Neuronal stem cell (in vitro differentiated cells): ENCODE data around the gene SLC36A4.

Experiments
- DNase-seq: peaks from one replicate; pipeline ENCODE4 v3.0.0-alpha.2; 2013; ENCODE audit warnings: low spot score
- H2AFZ ChIP-seq: one replicate; pipeline ENCODE4 v1.6.1; 2013; ENCODE audit warnings: mild to moderate bottlenecking, low read length, inconsistent platforms
- H2AK5ac ChIP-seq: 2 replicates; pipeline ENCODE4 v1.6.1; 2013; ENCODE audit warnings: low read depth, mild to moderate bottlenecking, inconsistent platforms, low read length, moderate library complexity, mixed read lengths
- H2BK120ac ChIP-seq: 2 replicates; pipeline ENCODE4 v1.6.1; 2013; ENCODE audit warnings: low read depth, mild to moderate bottlenecking, inconsistent platforms, low read length, moderate library complexity, mixed read lengths
- H2BK12ac ChIP-seq: one replicate; pipeline ENCODE4 v1.6.1; 2013; ENCODE audit warnings: low read length, inconsistent platforms
- H2BK15ac ChIP-seq: 2 replicates; pipeline ENCODE4 v1.6.1; 2013; ENCODE audit warnings: mild to moderate bottlenecking, low read length, inconsistent platforms, mixed read lengths
- H2BK5ac ChIP-seq: one replicate; pipeline ENCODE4 v1.6.1; 2013; ENCODE audit warnings: inconsistent platforms, mild to moderate bottlenecking, low read length, moderate library complexity
- H3K14ac ChIP-seq: one replicate; pipeline ENCODE4 v1.6.1; 2013; ENCODE audit warnings: low read length, inconsistent platforms
- H3K18ac ChIP-seq: 2 replicates; pipeline ENCODE4 v1.6.1; 2013; ENCODE audit warnings: low read length, inconsistent platforms
- H3K23ac ChIP-seq: 2 replicates; pipeline ENCODE4 v1.6.1; 2013; ENCODE audit warnings: low read depth, mild to moderate bottlenecking, mixed read lengths, low read length, inconsistent platforms; ENCODE audit not compliant: poor library complexity
- H3K27ac ChIP-seq: replicated peaks from 3 replicates; pipeline ENCODE4 v1.5.1; 2013; ENCODE audit warnings: low read length, inconsistent platforms
- H3K27me3 ChIP-seq, 3 experiments: 2 replicates each; pipeline ENCODE4 v1.6.1; 2013; ENCODE audit warnings: low read length in 3 of 3, mild to moderate bottlenecking in 2 of 3, inconsistent platforms in 1 of 3, low read depth in 1 of 3, mixed read lengths in 1 of 3, moderate library complexity in 1 of 3; ENCODE audit not compliant: control insufficient read depth in 3 of 3, insufficient read depth in 3 of 3
- H3K36me3 ChIP-seq, 2 donors: replicated peaks in 1 of 2; 2 replicates each; pipeline ENCODE4 v1.6.1; 2013; ENCODE audit warnings: low read length in 2 of 2; ENCODE audit not compliant: control insufficient read depth in 2 of 2, insufficient read depth in 2 of 2
- H3K4ac ChIP-seq: 2 replicates; pipeline ENCODE4 v1.6.1; 2013; ENCODE audit warnings: inconsistent platforms, mild to moderate bottlenecking, low read length, moderate library complexity
- H3K4me1 ChIP-seq, 2 donors: 1 replicate in 1 of 2; 2 replicates in 1 of 2; pipeline ENCODE4 v1.6.1; 2013; ENCODE audit warnings: low read length in 2 of 2, low read depth in 1 of 2; ENCODE audit not compliant: control insufficient read depth in 2 of 2, insufficient read depth in 1 of 2
- H3K4me2 ChIP-seq: one replicate; pipeline ENCODE4 v1.6.1; 2013; ENCODE audit warnings: mild to moderate bottlenecking, low read length, inconsistent platforms; ENCODE audit not compliant: insufficient read depth, poor library complexity, severe bottlenecking
- H3K4me3 ChIP-seq, 2 donors: 2 replicates each; pipeline ENCODE4 v1.5.1; 2013; ENCODE audit warnings: low read length in 2 of 2, mild to moderate bottlenecking in 2 of 2, inconsistent platforms in 1 of 2, moderate library complexity in 1 of 2
- H3K79me1 ChIP-seq: one replicate; pipeline ENCODE4 v1.6.1; 2013; ENCODE audit warnings: low read depth, mild to moderate bottlenecking, inconsistent platforms, low read length, moderate library complexity
- H3K9ac ChIP-seq: one replicate; pipeline ENCODE4 v1.6.1; 2013; ENCODE audit warnings: mild to moderate bottlenecking, low read depth, low read length, inconsistent platforms; ENCODE audit not compliant: poor library complexity
- H3K9me3 ChIP-seq, 2 donors: replicated peaks in 1 of 2; 2 replicates each; pipeline versions ENCODE3 to v1.6.1; 2013; ENCODE audit warnings: low read length in 2 of 2, mild to moderate bottlenecking in 2 of 2, inconsistent platforms in 1 of 2, low read depth in 1 of 2, mixed read lengths in 1 of 2, moderate library complexity in 1 of 2; ENCODE audit not compliant: control insufficient read depth in 2 of 2, insufficient read depth in 1 of 2
- H4K8ac ChIP-seq: one replicate; pipeline ENCODE4 v1.6.1; 2013; ENCODE audit warnings: low read depth, mild to moderate bottlenecking, inconsistent platforms, low read length, moderate library complexity
- H4K91ac ChIP-seq: one replicate; pipeline ENCODE4 v1.6.1; 2013; ENCODE audit warnings: low read length, low read depth, mild to moderate bottlenecking, inconsistent platforms; ENCODE audit not compliant: poor library complexity
- WGBS, 2 donors: extraction: QIAGEN DNeasy Blood & Tissue Kit; methylation state at CpG; one replicate each; pipeline ENCODE4 v1.1.7; 2013; ENCODE audit warnings: missing lambda C conversion rate in 2 of 2, mixed read lengths in 1 of 2; ENCODE audit not compliant: insufficient read length in 2 of 2, insufficient replicate concordance in 1 of 2; ENCODE audit errors: extremely low coverage in 2 of 2; 5-methylcytosine and 5-hydroxymethylcytosine counted together

SLC36A4 gene

GRCh38 chr11:93169143-93169542 is 28.6 kb downstream of the SLC36A4 start:
- Histone ChIP-seq H3K9me3 (peaks cover 0 to 2% of the 10 kb centered on the region in 2 donors), H3K27me3 (no peaks in the 10 kb centered on the region), H3K79me1 (no peaks in the 10 kb centered on the region), H2BK120ac (no peak overlapping the region), H4K91ac (no peak overlapping the region), H3K36me3 (peaks cover 6 to 54% of the 10 kb centered on the region in 2 donors), H2BK5ac (no peak overlapping the region), H3K27ac (no peak overlapping the region), H2BK15ac (no peak overlapping the region), H3K4me1 (no peaks in the 10 kb centered on the region), H3K18ac (no peak overlapping the region), H2AFZ (no peak overlapping the region), H3K23ac (no peak overlapping the region), H3K4me3 (no peak overlapping the region), H3K4me2 (no peak overlapping the region), H3K4ac (no peak overlapping the region), H4K8ac (no peak overlapping the region), H3K9ac (no peak overlapping the region), H2AK5ac (no peak overlapping the region), H2BK12ac (no peak overlapping the region), H3K14ac (no peak overlapping the region)
- no CpG with 5 or more reads among the region's 2 CpGs for WGBS, 2 donors
- DNase-seq: no peak

DNA sequence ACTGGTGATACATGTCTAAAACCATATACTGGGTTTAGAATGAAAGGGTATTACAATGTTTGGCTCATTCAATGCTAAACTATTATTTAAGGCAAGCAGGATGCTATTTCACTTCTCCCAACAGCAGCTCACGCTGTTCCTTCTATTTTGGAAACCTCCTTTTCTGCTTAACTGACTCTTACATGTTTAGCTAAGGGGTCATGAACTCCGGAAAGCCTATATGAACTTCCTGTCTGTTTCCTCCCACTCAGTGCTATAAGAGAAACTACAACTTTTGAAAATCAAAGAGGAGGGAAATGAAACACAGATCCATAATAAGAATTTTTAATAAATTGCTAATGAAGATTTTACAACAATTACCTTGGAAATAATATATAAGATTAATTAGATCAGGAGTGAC is 30.9 kb downstream of the SLC36A4 start:
- H2AFZ ChIP-seq: no peak overlapping the region
- WGBS, 2 donors: no CpG with 5 or more reads among the region's 2 CpGs
- no peak overlapping the region for H3K23ac ChIP-seq
- no peak overlapping the region for H4K8ac ChIP-seq
- no peak overlapping the region for H2BK12ac ChIP-seq
- H4K91ac ChIP-seq: no peak overlapping the region
- H3K9ac ChIP-seq: no peak overlapping the region
- H2AK5ac ChIP-seq: no peak overlapping the region
- H2BK120ac ChIP-seq: no peak overlapping the region
- H3K4ac ChIP-seq: no peak overlapping the region
- no peak for DNase-seq
- no peak overlapping the region for H3K4me2 ChIP-seq
- H3K14ac ChIP-seq: no peak overlapping the region
- H3K36me3 ChIP-seq: peaks cover 6 to 76% of the 10 kb centered on the region in 2 donors
- no peaks in the 10 kb centered on the region for H3K79me1 ChIP-seq
- H2BK5ac ChIP-seq: no peak overlapping the region
- no peak overlapping the region for H3K18ac ChIP-seq
- H3K9me3 ChIP-seq: peaks cover 0 to 2% of the 10 kb centered on the region in 2 donors
- no peak overlapping the region for H3K27ac ChIP-seq
- no peaks in the 10 kb centered on the region for H3K27me3 ChIP-seq
- no peak overlapping the region for H2BK15ac ChIP-seq
- no peak overlapping the region for H3K4me3 ChIP-seq
- H3K4me1 ChIP-seq: no peaks in the 10 kb centered on the region

DNA sequence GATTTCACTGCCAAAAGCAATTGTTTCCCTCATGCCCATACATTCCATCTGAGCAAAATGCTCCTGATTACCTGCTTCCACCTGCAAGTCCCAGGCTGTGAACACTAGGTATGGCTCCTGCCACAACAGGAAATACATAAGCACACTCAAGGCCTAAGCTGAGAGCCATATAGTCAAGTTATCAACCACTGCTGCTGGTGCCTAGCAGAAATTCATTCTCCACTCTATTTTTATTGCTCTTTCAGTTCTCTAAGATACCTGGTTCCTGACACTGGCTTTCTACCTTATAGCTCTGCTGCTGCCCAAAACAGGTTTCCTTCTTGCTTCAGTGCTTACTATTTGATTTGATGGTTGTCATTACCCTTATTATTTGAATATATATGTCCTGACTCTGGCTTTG is 31.6 kb downstream of the SLC36A4 start:
- H3K18ac ChIP-seq: no peak overlapping the region
- no peak overlapping the region for H3K4me2 ChIP-seq
- no peak overlapping the region for H4K8ac ChIP-seq
- H3K27me3 ChIP-seq: no peaks in the 10 kb centered on the region
- peaks cover 0 to 2% of the 10 kb centered on the region in 2 donors for H3K9me3 ChIP-seq
- H3K4me3 ChIP-seq: no peak overlapping the region
- no peak overlapping the region for H3K9ac ChIP-seq
- H2BK12ac ChIP-seq: no peak overlapping the region
- H3K14ac ChIP-seq: no peak overlapping the region
- H2BK120ac ChIP-seq: no peak overlapping the region
- no peak overlapping the region for H2AFZ ChIP-seq
- no peaks in the 10 kb centered on the region for H3K4me1 ChIP-seq
- no peak overlapping the region for H2AK5ac ChIP-seq
- DNase-seq: no peak
- H3K36me3 ChIP-seq: peaks cover 6 to 83% of the 10 kb centered on the region in 2 donors
- H3K27ac ChIP-seq: no peak overlapping the region
- H3K23ac ChIP-seq: no peak overlapping the region
- no peaks in the 10 kb centered on the region for H3K79me1 ChIP-seq
- no peak overlapping the region for H2BK15ac ChIP-seq
- no peak overlapping the region for H3K4ac ChIP-seq
- no peak overlapping the region for H4K91ac ChIP-seq
- no peak overlapping the region for H2BK5ac ChIP-seq

DNA sequence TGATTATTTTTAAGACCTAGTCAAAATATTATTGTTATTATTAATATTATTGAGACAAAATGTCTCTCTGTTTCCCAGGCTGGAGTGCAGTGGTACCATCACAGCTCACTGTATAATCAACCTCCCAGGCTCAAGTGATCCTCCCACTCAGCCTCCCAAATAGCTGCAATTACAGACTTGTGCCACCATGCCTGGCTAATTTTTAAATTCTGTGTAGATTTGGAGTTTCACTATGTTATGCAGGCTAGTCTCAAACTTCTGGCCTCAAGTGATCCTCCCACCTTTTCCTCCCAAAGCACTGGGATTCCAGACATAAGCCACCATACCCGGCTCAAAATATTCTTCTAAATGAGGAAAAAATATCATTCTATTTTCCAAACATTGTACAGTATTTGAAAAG is 37.0 kb downstream of the SLC36A4 start:
- Histone ChIP-seq H3K4me3 (no peak overlapping the region), H3K27me3 (no peaks in the 10 kb centered on the region), H3K4ac (no peak overlapping the region), H3K14ac (no peak overlapping the region), H3K9me3 (peaks cover 0 to 21% of the 10 kb centered on the region in 2 donors), H2BK15ac (no peak overlapping the region), H4K8ac (no peak overlapping the region), H2AFZ (no peak overlapping the region), H3K79me1 (no peaks in the 10 kb centered on the region), H3K4me2 (no peak overlapping the region), H2BK120ac (no peak overlapping the region), H3K27ac (no peak overlapping the region), H3K23ac (no peak overlapping the region), H3K18ac (no peak overlapping the region), H4K91ac (no peak overlapping the region), H3K4me1 (peaks cover 0 to 2% of the 10 kb centered on the region in 2 donors), H3K36me3 (peaks cover 3 to 87% of the 10 kb centered on the region in 2 donors), H2BK5ac (no peak overlapping the region), H2BK12ac (no peak overlapping the region), H2AK5ac (no peak overlapping the region), H3K9ac (no peak overlapping the region)
- DNase-seq: no peak
- WGBS, 2 donors: no CpG with 5 or more reads among the region's 1 CpG
